Measurements from ENCODE around the gene ANO8.

The ANO8 gene

GRCh38 chr19:17359905-17360800 is 25.5 kb upstream of the ANO8 start:
- no peak for DNase-seq (ENCODE audit: insufficient read length, low spot score)
- TF ChIP-seq TAF1 (IDR thresholded peaks at IDR 0.05; ENCODE audit: low read depth, low read length) (no peak), SPI1 (IDR thresholded peaks at IDR 0.05; ENCODE audit: low read depth, low read length) (no peak), POLR2A (IDR thresholded peaks at IDR 0.05; ENCODE audit: low read depth, low read length) (no peak), PAX5 (IDR thresholded peaks at IDR 0.05; ENCODE audit: insufficient read depth, low read length, severe bottlenecking) (no peak), POLR2AphosphoS5 (IDR thresholded peaks at IDR 0.05; ENCODE audit: low read depth, low read length) (no peak), POU2F2 (IDR thresholded peaks at IDR 0.05; ENCODE audit: low read depth, low read length) (no peak)
- no peak for FAIRE-seq

GRCh38 chr19:17358395-17358794 is 23.7 kb upstream of the ANO8 start:
- FAIRE-seq, result no peak
- DNase-seq (ENCODE audit: insufficient read length, low spot score), result no peak
- TF ChIP-seq TAF1 (IDR thresholded peaks at IDR 0.05; ENCODE audit: low read depth, low read length) (no peak), PAX5 (IDR thresholded peaks at IDR 0.05; ENCODE audit: insufficient read depth, low read length, severe bottlenecking) (no peak), POLR2A (IDR thresholded peaks at IDR 0.05; ENCODE audit: low read depth, low read length) (no peak), SPI1 (IDR thresholded peaks at IDR 0.05; ENCODE audit: low read depth, low read length) (no peak), POLR2AphosphoS5 (IDR thresholded peaks at IDR 0.05; ENCODE audit: low read depth, low read length) (no peak), POU2F2 (IDR thresholded peaks at IDR 0.05; ENCODE audit: low read depth, low read length) (no peak)

GRCh38 chr19:17357724-17358123 is 23.1 kb upstream of the ANO8 start:
- no peak for TF ChIP-seq TAF1 (IDR thresholded peaks at IDR 0.05; ENCODE audit: low read depth, low read length)
- TF ChIP-seq POU2F2 (IDR thresholded peaks at IDR 0.05; ENCODE audit: low read depth, low read length), result no peak
- TF ChIP-seq POLR2A (IDR thresholded peaks at IDR 0.05; ENCODE audit: low read depth, low read length), result no peak
- TF ChIP-seq PAX5 (IDR thresholded peaks at IDR 0.05; ENCODE audit: insufficient read depth, low read length, severe bottlenecking), result no peak
- no peak for TF ChIP-seq POLR2AphosphoS5 (IDR thresholded peaks at IDR 0.05; ENCODE audit: low read depth, low read length)
- no peak for TF ChIP-seq SPI1 (IDR thresholded peaks at IDR 0.05; ENCODE audit: low read depth, low read length)
- no peak for DNase-seq (ENCODE audit: insufficient read length, low spot score)
- FAIRE-seq, result no peak

GRCh38 chr19:17357078-17357666 is 22.5 kb upstream of the ANO8 start:
- no peak for TF ChIP-seq TAF1 (IDR thresholded peaks at IDR 0.05; ENCODE audit: low read depth, low read length)
- TF ChIP-seq SPI1 (IDR thresholded peaks at IDR 0.05; ENCODE audit: low read depth, low read length), result no peak
- TF ChIP-seq POU2F2 (IDR thresholded peaks at IDR 0.05; ENCODE audit: low read depth, low read length), result no peak
- no peak for TF ChIP-seq POLR2AphosphoS5 (IDR thresholded peaks at IDR 0.05; ENCODE audit: low read depth, low read length)
- no peak for TF ChIP-seq PAX5 (IDR thresholded peaks at IDR 0.05; ENCODE audit: insufficient read depth, low read length, severe bottlenecking)
- no peak for TF ChIP-seq POLR2A (IDR thresholded peaks at IDR 0.05; ENCODE audit: low read depth, low read length)
- FAIRE-seq, result no peak
- DNase-seq (ENCODE audit: insufficient read length, low spot score), result no peak

- TF ChIP-seq POU2F2 (IDR thresholded peaks at IDR 0.05; ENCODE audit: low read depth, low read length) (no peak), TAF1 (IDR thresholded peaks at IDR 0.05; ENCODE audit: low read depth, low read length) (no peak), POLR2AphosphoS5 (IDR thresholded peaks at IDR 0.05; ENCODE audit: low read depth, low read length) (no peak), POLR2A (IDR thresholded peaks at IDR 0.05; ENCODE audit: low read depth, low read length) (no peak), SPI1 (IDR thresholded peaks at IDR 0.05; ENCODE audit: low read depth, low read length) (no peak), PAX5 (IDR thresholded peaks at IDR 0.05; ENCODE audit: insufficient read depth, low read length, severe bottlenecking) (no peak)
- no peak for FAIRE-seq
- DNase-seq (ENCODE audit: insufficient read length, low spot score), result no peak
Observed at GRCh38 chr19:17353386-17353785, 18.7 kb upstream of the ANO8 start.

GRCh38 chr19:17352608-17353280 is 18.1 kb upstream of the ANO8 start:
- FAIRE-seq (no peak), DNase-seq (ENCODE audit: insufficient read length, low spot score) (no peak)
- no peak for TF ChIP-seq POU2F2 (IDR thresholded peaks at IDR 0.05; ENCODE audit: low read depth, low read length)
- TF ChIP-seq POLR2AphosphoS5 (IDR thresholded peaks at IDR 0.05; ENCODE audit: low read depth, low read length), result no peak
- TF ChIP-seq TAF1 (IDR thresholded peaks at IDR 0.05; ENCODE audit: low read depth, low read length), result no peak
- TF ChIP-seq PAX5 (IDR thresholded peaks at IDR 0.05; ENCODE audit: insufficient read depth, low read length, severe bottlenecking), result no peak
- no peak for TF ChIP-seq SPI1 (IDR thresholded peaks at IDR 0.05; ENCODE audit: low read depth, low read length)
- TF ChIP-seq POLR2A (IDR thresholded peaks at IDR 0.05; ENCODE audit: low read depth, low read length), result no peak

GRCh38 chr19:17351815-17352435 is 17.3 kb upstream of the ANO8 start:
- peak; percentile 79 for FAIRE-seq
- TF ChIP-seq TAF1 (IDR thresholded peaks at IDR 0.05; ENCODE audit: low read depth, low read length), result no peak
- TF ChIP-seq SPI1 (IDR thresholded peaks at IDR 0.05; ENCODE audit: low read depth, low read length), result no peak
- TF ChIP-seq POU2F2 (IDR thresholded peaks at IDR 0.05; ENCODE audit: low read depth, low read length), result no peak
- TF ChIP-seq PAX5 (IDR thresholded peaks at IDR 0.05; ENCODE audit: insufficient read depth, low read length, severe bottlenecking), result no peak
- TF ChIP-seq POLR2AphosphoS5 (IDR thresholded peaks at IDR 0.05; ENCODE audit: low read depth, low read length), result no peak
- no peak for TF ChIP-seq POLR2A (IDR thresholded peaks at IDR 0.05; ENCODE audit: low read depth, low read length)
- no peak for DNase-seq (ENCODE audit: insufficient read length, low spot score)

- no peak for FAIRE-seq
- TF ChIP-seq POLR2AphosphoS5 (IDR thresholded peaks at IDR 0.05; ENCODE audit: low read depth, low read length), result no peak
- TF ChIP-seq TAF1 (IDR thresholded peaks at IDR 0.05; ENCODE audit: low read depth, low read length), result no peak
- TF ChIP-seq SPI1 (IDR thresholded peaks at IDR 0.05; ENCODE audit: low read depth, low read length), result no peak
- TF ChIP-seq POLR2A (IDR thresholded peaks at IDR 0.05; ENCODE audit: low read depth, low read length), result no peak
- no peak for TF ChIP-seq POU2F2 (IDR thresholded peaks at IDR 0.05; ENCODE audit: low read depth, low read length)
- no peak for TF ChIP-seq PAX5 (IDR thresholded peaks at IDR 0.05; ENCODE audit: insufficient read depth, low read length, severe bottlenecking)
- no peak for DNase-seq (ENCODE audit: insufficient read length, low spot score)
Observed at GRCh38 chr19:17348700-17349099, 14.0 kb upstream of the ANO8 start.
